D341Med (cell line): ENCODE results near the gene OR4E2.
A peak's percentile ranks its signal among the peaks of the same experiment; 100 is the strongest.
"Not testable (repeated sequence)": the region's sequence is repeated elsewhere in the genome, so short reads cannot be mapped to it uniquely, and the experiment has no call there.

Source experiments
- DNase-seq: peaks from one replicate; pipeline ENCODE4 v3.0.0; 2012; ENCODE audit warnings: low spot score

OR4E2 gene

GRCh38 chr14:21697662-21698061 lies 44.0 kb downstream of the OR4E2 start:
- DNase-seq, result not testable (repeated sequence)

GRCh38 chr14:21698538-21698937 lies 44.9 kb downstream of the OR4E2 start:
- not testable (repeated sequence) for DNase-seq

- DNase-seq, result no peak
Observed at GRCh38 chr14:21699551-21699950, 45.9 kb downstream of the OR4E2 start.

- DNase-seq, result no peak
Observed at GRCh38 chr14:21702316-21702715, 48.7 kb downstream of the OR4E2 start.

GRCh38 chr14:21703357-21704326 lies 50.0 kb downstream of the OR4E2 start:
- no peak for DNase-seq

GRCh38 chr14:21704338-21704737 lies 50.7 kb downstream of the OR4E2 start:
- DNase-seq, result no peak

GRCh38 chr14:21711360-21711961 lies 57.8 kb downstream of the OR4E2 start:
- DNase-seq, result peak; percentile 50

- no peak for DNase-seq
Observed at GRCh38 chr14:21712036-21712435, 58.4 kb downstream of the OR4E2 start.

- DNase-seq, result no peak
Observed at GRCh38 chr14:21714318-21714929, 60.8 kb downstream of the OR4E2 start.
